Activated CD8-positive, alpha-beta memory T cell treated with anti-CD3 and anti-CD28 coated beads for 48 hours (primary cell): Measurements from ENCODE around the gene GTSF1L.
"Not testable (repeated sequence)": the region's sequence is repeated elsewhere in the genome, so short reads cannot be mapped to it uniquely, and the experiment has no call there.

ENCODE experiments used
- DNase-seq, 3 experiments: peaks; one replicate each; pipeline ENCODE4 v3.0.0-alpha.2; 2020; ENCODE audit warnings: low read depth in 2 of 3, low spot score in 2 of 3

Gene GTSF1L

DNA sequence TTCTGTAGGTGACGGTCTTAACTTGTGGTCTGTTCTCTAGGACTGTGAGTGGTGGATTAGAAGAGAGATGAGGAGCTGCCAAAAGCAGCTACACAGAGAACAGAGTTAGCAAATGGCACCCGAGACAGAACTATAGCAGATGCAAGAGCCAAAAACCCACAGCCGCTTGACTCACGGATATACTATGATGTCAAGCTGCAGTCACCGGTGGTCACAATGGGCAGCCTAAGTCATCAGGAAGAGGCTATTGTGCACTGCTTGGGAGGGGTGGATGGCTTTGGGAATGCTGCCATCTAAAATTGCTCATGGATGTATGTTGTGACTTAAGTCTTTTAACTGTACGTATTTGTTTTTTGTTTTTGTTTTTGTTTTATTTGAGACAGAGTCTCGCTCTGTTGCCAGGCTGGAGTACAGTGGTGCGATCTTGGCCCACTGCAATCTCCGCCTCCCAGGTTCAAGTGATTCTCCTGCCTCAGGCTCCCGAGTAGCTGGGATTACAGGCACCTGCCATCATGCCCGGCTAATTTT is at the start of gene GTSF1L:
GTSF1L (minus strand) TSS at position 192 of the 528 bp plus-strand sequence. CDS start 308 bp downstream, outside the sequence.
- DNase-seq = no peak

DNA sequence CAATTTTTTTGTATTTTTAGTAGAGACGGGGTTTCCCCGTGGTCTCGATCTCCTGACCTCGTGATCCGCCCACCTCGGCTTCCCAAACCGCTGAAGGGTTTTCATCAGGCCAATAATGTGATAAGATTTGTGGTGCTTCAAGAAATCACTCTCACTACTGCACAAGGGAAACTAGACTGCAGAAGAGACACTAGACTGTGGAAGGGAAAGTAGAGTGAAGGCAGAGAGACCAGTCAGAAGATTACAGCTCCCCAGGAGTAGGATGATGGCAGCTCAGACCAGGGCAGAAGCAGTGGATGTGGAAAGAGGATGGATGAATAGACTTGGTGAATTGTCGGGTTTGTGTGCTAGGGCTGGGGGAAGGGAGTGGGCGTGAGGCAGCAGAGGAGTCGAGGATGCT is 48.0 kb upstream of the GTSF1L start:
- no peak for DNase-seq

DNA sequence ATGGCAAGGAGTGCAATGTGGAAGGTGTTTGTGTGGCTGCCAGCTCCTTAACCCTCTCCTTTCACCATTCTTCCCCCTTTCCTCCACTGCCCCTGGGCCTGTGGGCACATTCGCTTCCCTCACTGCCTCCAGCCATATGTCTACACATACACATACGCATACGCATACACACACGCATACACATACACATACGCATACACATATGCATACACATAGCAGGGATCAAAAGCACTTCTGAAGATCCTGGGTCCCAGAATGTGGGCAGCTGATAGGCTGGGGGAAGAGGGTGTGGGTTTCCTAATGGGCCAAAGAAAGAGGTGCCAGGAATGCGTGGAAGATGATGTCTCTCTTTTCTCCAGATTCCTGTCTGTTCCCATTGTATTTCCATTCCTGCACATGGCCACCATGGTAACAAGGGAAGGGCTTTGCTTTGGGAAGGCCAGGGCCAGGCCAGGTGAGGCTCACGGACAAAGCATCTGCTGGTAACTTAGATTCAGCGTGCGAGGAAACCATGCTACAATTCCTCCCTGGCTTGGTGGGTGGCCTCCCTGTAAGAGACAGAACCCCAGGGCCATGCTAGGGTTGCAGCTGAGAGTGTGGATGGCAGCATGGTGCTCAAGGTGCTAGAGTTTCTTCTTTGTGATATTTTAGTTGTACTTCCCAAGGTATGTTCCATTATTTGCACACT is 44.8 kb upstream of the GTSF1L start:
- DNase-seq = no peak

DNA sequence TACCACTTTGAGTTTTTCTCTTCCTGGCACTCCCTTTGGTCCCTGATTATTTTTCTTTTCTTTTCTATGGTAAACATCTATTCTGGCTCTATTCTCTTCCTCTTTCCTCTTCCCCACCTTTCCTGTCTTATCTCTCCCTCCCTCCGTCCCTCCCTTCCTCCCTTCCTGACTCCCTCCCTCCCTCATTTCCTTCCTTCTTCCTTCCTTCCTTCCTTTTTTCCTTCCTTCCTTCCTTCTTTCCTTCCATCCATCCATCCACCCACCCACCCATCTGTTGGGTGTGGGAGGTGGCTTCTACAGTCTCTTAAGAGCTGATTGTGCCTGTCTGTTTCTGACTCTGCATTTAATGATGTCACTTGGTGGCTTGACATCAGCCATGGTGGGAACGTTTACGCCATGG is 43.5 kb upstream of the GTSF1L start:
- DNase-seq = no peak

DNA sequence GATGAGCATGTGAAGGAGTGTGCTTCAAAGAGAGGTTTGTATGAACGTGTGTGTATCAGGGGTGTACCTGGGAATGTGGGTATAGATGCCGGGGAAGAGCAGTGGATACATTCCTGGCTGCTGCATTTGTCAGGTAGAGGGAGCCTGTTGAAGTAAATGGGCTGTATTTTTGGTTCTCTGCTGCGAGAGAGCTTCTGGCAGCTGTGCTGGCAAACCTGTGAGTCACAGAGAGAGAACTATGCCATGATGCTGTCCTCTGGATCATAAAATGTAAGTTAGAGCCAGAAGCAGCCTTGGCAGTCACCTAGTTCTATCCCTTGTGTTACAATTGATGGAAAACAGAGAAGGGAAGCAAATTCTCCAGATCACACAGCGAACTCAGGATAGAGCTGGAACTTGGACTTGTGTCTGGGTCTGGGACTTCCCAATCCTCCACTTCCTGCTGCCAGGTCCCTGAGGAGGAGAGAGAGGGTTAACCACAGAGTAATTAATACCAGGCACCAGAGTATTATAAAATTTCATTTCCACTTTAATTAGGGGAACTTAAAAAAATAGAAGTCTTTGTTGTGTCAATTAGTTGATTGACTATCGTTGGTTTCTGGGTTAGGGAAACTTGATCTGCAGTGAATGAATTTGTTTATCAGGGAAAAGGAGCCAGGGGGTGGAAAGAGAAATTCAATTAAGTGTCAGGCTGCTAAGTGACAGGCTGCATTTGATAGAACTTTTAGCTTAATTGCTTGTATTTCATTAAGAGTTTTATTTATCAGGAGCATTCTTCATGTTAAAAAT is 41.1 kb upstream of the GTSF1L start:
- no peak for DNase-seq

DNA sequence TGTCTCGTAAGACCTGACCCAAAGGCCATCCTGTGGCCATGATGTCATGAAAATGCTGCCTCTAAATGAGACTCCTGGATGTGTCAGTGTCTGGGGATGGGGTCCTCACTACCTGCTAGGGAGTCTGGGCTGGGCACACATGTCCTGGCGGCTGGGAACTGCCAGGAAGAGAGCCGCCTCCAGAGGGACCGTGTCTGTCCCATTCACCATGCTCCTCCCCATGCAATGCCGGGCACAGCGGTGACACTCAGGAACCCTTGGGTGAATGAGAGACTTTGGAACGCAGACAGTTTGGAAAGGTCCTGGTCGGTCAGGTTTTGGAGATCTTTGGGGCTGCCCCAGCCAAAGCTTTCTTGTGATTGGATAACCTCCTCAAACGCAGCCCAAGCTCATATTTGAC is 40.1 kb upstream of the GTSF1L start:
- no peak for DNase-seq

DNA sequence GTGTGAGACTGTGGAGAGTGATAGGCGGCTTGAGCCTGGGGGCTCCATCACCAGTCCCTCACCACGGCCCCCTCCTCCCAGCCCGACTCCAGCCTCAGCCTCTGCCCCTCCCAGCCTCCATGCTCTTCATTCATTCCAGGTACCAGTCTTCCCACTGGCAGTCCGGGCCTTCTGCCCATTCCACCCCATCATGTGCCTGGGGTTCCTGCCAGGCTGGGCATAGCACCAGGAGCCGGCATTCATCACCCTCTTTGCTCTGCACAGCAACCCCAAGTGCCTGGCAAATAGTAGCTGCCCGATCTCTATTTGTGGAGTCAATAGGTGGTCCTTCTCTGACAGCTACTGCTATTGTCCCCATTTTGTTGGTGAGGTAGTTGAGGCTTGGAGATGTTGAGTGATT is 39.6 kb upstream of the GTSF1L start:
- DNase-seq = no peak

DNA sequence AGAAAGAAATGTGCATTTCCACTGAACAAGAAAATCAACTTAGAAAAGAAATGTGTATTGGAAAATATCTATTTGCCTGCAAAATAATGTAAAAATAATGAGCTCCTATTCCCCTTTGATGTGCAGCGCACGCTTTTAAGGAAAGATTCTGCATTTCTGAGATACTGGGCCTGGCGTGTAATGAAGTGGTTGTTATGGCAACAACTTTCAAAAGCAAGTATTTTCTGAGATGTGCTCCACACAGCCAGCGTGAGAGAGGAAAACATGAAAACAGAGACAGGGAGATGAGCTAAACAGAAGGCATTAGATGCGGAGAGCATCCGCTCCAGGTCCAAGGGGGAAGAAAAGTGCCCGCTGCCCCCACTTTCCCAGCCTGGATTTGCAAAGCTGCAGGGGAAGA is 39.1 kb upstream of the GTSF1L start:
- no peak for DNase-seq

DNA sequence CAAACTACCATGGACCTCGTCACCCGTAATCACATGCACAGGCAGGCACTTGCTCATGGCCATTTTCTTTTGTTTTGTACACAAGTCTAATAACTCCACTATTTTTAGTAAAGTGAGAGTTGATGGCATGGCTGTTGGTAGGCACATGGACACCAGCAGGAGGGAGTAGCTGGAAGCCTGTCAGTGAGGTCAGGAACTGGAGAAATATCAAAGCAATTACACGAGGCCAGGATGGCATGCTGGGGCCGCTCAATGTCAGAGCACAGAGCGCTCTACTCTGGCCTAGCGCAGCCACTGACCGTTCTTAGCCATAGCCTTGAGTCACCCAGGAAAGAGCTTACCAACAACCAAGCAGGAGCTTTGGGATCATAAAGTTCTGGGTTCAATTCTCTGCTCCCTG is 36.1 kb upstream of the GTSF1L start:
- no peak for DNase-seq

DNA sequence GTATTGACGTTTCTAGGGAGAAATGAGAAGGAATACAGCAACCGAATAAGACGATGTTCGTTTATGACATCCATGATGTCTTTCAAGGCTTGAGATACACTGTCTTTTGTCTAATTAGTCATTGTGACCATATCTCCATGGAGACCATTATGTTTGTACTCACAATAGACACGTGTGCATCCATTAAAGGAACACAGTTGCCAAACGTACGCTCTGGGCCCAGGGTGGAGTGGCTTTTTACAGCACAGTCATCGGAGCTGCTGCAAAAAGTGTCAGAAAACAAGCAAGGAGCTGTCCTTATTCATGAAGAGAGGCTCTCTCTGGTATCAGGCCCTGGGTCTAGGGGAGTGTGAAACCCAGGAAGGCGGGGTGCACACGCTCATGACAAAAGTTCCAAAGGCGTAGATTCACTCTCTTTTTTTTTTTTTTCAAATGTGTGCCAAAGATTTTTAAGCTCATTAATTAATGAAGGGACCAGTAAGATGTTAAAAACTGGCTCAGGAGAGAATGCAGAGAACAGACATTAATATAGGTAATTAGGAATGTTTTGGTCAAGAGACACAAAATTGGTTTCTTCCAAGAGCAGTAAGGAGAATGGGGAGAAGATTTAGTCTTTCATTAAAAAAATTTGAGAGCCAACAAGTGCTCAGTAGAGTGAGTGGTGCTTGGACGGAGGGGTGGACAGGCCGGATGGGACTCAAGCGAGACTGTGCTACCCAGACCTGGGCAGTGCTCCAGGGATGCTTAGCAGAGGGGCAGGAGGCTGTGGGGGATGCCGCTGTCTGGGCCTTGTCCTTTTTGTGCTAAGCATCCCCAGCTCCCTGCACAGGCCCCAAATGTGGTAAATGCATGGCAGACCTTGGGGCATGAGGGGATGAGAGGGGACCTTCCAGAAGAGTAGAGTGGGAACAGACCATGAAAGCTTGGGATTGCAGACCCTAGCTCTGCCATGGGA is 34.9 kb upstream of the GTSF1L start:
- DNase-seq = no peak

DNA sequence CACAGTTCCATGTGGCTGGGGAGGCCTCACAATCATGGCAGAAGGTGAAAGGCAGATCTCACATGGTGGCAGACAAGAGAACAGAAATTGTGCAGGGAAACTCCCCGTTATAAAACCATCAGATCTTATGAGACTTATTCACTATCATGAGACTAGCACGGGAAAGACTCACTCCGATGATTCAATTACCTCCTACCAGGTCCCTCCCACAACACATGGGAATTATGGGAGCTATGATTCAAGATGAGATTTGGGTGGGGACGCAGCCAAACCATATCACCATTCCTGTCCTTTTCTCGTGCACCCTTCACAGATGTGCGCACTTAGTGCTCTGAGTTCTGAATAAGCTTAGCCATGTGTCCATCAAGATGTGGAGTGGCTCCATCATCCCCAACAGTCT is 31.1 kb upstream of the GTSF1L start:
- not testable (repeated sequence) for DNase-seq

DNA sequence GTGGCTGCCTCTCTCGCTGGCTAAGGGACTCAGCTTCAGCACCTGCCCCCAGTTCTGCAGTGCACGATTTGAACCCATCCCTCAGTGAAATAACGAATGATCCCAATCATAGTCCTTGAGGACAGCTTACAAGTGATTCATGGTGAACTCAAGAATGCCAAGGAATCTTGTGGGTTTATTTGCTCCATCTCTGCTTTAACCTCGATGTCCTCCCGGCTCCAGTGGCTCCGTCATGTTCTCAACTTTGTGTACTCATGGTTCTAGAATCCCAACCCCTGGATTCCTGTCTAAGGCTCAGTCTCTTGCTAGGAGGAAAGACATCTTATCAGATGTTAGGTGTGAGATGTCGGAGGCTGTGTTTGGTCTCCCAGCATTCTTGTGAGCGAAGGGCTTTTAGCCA is 29.0 kb upstream of the GTSF1L start:
- DNase-seq = no peak

DNA sequence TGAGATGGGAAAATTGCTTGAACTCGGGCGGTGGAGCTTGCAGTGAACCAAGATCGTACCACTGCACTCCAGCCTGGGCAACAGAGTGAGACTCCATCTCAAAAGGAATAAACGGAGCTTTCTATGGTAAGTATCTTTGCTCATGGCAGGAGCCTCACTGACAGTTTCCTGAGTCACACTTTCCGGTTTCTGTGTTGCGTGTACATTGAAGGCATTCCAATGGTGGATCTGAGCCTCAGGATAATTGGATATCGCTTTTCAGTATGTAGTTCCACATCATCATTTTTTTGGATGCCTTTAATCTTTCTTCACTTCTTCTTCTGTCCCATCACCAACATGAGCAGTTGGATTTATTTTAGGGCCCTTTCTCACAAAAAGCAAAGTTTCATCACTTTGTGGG is 28.6 kb upstream of the GTSF1L start:
- DNase-seq = no peak

DNA sequence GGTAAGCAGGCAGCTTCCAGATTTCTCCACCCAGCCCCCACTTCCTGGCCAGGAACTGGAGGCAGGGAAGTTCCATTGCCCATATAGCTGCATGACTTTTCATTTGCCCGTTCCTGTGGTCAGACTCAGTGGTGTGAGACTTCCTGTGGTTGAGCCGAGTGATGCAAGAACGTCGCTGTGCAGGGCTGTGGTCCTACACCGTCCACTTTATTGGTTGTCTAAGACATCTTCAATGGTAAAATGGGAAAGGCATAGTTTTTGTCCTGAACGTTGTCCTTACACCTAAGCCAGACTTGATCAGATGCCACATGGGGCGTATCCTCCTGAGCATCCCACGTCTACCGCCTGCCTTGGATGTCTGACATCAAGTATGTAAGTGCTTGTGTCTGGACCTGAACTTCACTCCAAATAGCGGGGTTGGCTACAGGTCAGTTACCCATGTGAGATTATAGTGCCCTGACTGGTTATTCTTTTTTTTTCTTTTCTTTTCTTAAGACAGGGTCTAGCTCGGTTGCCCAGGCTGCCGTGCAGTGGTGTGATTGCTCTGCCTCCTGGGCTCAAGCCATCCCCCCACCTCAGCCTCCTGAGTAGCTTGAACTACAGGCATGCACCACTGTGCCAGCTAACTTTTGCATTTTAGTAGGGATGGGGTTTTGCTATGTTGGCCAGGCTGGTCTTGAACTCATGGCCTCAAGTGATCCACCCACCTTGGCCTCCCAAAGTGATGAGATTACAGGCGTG is 25.9 kb upstream of the GTSF1L start:
- DNase-seq = peak in 1 of 3 experiments; percentile 43

DNA sequence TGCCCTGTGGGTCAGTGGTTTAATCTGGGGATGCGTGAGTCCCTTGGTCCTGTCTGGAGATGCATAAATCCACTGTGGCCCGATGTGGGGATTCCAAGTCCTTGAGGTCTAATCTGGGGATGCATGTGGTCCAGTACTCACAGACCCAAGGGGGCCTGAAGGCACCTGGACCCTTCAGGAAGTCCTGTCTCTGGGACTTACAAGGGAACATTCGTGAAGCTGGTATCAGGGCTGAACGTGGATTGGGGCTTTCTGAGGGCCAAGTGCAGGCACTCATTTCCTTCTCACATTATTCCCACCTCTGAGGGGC is 25.2 kb upstream of the GTSF1L start:
- DNase-seq = peak in 1 of 3 experiments; percentile 13

DNA sequence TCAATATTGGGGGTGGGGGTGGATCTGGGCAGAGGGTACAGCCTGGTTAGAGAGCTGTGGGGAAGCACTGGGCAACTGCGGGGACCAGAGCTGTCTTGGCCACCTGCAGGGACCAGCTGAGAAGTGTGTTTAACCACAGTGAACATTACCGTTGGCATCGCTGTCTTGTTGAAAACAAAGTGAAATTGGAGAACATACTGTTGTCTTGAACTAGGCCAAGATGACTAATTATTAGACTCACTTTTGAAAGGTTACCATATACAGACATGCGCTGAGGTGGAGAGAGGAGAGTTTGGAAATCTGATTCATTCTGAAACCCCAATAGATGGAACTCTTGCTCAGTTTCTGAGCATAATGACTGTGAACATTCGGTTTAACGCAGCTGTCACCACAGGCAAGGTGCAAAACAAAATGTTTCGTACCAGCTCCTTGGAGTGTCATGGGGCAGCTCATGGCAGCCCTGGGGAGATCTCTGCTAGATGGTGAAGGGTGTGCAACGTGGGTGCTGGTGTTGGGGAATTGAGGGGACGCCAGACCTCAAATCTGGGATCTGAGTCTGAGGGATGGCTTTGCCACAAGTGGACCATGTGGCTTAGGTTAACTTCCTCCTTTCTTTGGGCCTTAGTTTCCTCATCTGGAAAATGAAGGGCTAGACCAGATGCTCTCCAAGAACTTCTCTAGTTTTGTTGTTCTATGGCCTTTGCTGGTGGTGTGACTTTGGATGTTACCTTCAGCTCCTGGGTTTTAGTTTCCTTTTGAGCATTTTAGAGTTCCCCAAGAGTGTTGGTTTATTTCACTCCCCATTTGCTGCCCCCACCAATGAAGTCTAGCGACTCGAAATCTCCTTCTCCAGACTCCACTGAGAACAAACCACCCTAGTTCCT is 24.6 kb upstream of the GTSF1L start:
- DNase-seq = peak in 2 of 3 experiments; percentile 29 to 38

DNA sequence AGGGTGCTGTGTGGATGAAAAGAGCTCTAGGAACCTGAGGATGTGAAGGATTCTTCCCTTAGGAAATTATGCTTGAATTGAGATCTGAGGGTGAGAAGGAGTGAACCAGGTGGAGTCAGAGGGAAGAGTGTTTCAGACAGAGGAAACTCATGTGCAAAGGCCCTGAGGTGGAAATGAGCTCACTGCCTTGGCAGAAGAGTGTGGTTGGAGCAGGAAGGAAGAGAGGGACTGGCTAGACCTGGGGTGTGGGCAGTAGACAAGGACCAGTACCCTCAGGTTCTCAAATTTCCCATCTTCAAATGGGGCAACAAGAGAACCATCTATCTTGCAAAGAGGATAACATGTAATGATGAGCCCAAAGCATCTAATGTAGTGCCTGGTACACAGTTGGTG is 24.0 kb upstream of the GTSF1L start:
- no peak for DNase-seq

DNA sequence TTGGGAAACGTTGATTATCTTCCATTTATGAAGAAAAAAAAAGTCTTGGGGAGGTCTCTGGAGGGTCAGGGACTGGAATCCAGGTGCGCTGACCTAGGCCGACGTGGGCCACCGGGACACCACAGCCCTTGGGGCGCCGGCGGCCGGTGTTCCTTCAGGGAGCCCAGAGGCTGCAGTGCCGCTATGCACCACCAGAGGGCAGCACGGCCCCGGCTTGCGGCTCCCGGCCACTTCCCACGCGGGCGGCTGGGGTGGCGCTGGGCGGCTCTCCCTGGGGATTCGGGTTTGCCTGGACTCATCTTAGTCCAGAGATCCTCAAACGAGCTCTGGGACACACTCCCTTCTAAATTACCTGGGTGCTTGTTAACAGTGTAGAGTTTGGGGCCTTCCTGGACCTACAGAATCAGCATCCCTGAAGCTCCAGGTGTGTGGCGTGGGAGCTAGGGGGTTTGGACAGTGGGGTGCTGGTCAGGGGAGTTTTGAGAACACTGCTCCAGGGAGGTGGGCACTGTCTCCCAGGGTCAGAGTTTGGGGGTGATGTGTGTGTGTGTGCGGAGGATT is 23.0 kb upstream of the GTSF1L start:
- DNase-seq = peak; percentile 57 to 95 (median 94)

DNA sequence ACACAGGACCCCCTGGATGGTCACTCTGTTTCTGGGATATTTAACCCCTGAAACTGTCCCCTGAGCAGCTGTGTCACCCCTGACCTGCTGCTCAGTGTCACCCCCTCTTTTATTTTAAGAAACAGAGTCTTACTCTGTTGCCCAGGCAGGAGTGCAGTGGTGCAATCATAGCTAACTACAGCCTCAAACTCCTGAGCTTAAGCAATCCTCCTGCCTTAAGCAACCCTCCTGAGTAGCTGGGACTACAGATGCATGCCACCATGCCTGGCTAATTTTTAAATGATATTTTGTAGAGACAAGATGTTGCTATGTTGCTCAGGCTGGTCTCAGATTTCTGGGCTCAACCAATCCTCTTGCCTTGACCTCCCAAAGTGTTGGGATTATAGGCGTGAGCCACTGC is 21.5 kb upstream of the GTSF1L start:
- DNase-seq = no peak
